OCI-LY7 (cell line): ENCODE measurements around the gene KIF25.

ENCODE experiments used
- CTCF ChIP-seq: fragments of 200-600 bp; sonication (generic); conservative IDR thresholded peaks from 2 replicates; pipeline ENCODE4 v1.5.1; 2014; ENCODE audit warnings: mild to moderate bottlenecking, antibody characterized with exemption, low read length, moderate library complexity, mixed read lengths
- EZH2phosphoT487 ChIP-seq: fragments of 200-600 bp; sonication (generic); IDR thresholded peaks from 2 replicates; pipeline ENCODE4 v1.6.1; 2018; ENCODE audit warnings: low read depth, borderline replicate concordance, mild to moderate bottlenecking, mixed run types, antibody characterized with exemption, low read length, moderate library complexity, mixed read lengths

- TF ChIP-seq CTCF (no peak), EZH2phosphoT487 (no peak)
These were observed 96.2 kb downstream of the KIF25 start for GRCh38 chr6:168093634-168094033.
